Activated CD4-positive, alpha-beta T cell treated with anti-CD3 and anti-CD28 coated beads, Interleukin-2, amount 50 U/mL, for 1 hour (primary cell): ENCODE data around the gene GPT2.
"Not testable (repeated sequence)": the region's sequence is repeated elsewhere in the genome, so short reads cannot be mapped to it uniquely, and the experiment has no call there.

Experiments
- DNase-seq: peaks from one replicate; pipeline ENCODE4 v3.0.0-alpha.2; 2020

Gene GPT2

GRCh38 chr16:46866286-46866685, 17.9 kb upstream of the GPT2 start:
- DNase-seq: no peak

GRCh38 chr16:46867486-46867885, 16.7 kb upstream of the GPT2 start:
- not testable (repeated sequence) for DNase-seq

- DNase-seq: not testable (repeated sequence)
Measured at GRCh38 chr16:46868891-46869290, 15.3 kb upstream of the GPT2 start.

- no peak for DNase-seq
Measured at GRCh38 chr16:46871597-46871996, 12.6 kb upstream of the GPT2 start.

- DNase-seq: no peak
Measured at GRCh38 chr16:46873201-46873600, 11.0 kb upstream of the GPT2 start.

GRCh38 chr16:46875243-46875642, 8.9 kb upstream of the GPT2 start:
- DNase-seq: no peak

GRCh38 chr16:46882304-46882939, 1.7 kb upstream of the GPT2 start:
- no peak for DNase-seq

- no peak for DNase-seq
Measured at GRCh38 chr16:46882940-46883307, 1.2 kb upstream of the GPT2 start.

- DNase-seq: no peak
Measured at GRCh38 chr16:46883353-46883689, 841 bp upstream of the GPT2 start.

- no peak for DNase-seq
Measured at GRCh38 chr16:46884513-46885293, 541 bp downstream of the GPT2 start.

- DNase-seq: no peak
Measured at GRCh38 chr16:46885960-46886763, 2.0 kb downstream of the GPT2 start.

GRCh38 chr16:46886764-46887523, 2.8 kb downstream of the GPT2 start:
- DNase-seq: no peak

GRCh38 chr16:46887524-46887854, 3.3 kb downstream of the GPT2 start:
- no peak for DNase-seq

- no peak for DNase-seq
Measured at GRCh38 chr16:46889245-46889941, 5.2 kb downstream of the GPT2 start.

GRCh38 chr16:46889942-46890300, 5.8 kb downstream of the GPT2 start:
- no peak for DNase-seq

- DNase-seq: no peak
Measured at GRCh38 chr16:46891910-46892309, 7.7 kb downstream of the GPT2 start.

GRCh38 chr16:46894036-46894672, 10.0 kb downstream of the GPT2 start:
- no peak for DNase-seq

GRCh38 chr16:46895399-46896313, 11.5 kb downstream of the GPT2 start:
- no peak for DNase-seq

GRCh38 chr16:46896314-46896968, 12.3 kb downstream of the GPT2 start:
- DNase-seq: no peak

- no peak for DNase-seq
Measured at GRCh38 chr16:46897471-46897870, 13.3 kb downstream of the GPT2 start.

- DNase-seq: no peak
Measured at GRCh38 chr16:46898006-46898405, 13.8 kb downstream of the GPT2 start.
